ENCODE data around the gene NCOA1.

The NCOA1 gene

DNA sequence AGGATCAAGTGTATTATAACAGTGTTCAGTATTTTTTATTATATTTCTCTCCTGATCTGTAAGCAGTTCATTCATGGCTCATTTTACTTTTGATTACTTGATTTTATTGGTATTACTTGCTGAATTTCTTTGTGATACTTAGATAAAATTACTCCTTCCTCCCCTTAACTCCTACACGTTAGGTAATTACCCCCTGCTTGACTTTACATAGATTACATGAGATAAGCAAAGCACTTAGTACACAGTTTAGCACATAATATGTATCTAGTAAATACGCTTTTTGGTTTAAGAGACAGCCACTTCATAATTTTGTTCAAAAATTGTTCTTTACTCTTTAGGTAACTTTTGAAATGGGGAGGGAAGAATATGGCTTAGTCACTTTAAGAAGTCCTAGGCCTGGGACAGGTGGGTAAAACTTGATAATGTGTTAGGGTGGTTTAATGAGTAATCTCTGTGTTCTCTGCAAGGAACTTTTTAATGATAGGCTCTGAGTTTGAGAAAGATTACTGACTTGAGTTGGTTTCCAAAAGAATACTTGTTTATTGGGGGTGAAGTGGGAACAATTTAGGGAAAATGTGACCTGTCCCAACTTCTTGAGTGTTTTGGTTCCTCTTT lies 80.9 kb downstream of the NCOA1 start:
- no peaks in the 10 kb centered on the region; the same call in 1 of the 2 replicates for H3K79me2 ChIP-seq (ENCODE audit: insufficient read depth, low read length)
- H3K36me3 ChIP-seq (ENCODE audit: insufficient read depth, low read length), result 0 out of 2 replicates have a peak, but pooled peaks cover under 1% of the 10 kb centered on the region
- H3K4me1 ChIP-seq (ENCODE audit: insufficient read depth, low read length), result no peaks in the 10 kb centered on the region
- ATAC-seq (ENCODE audit: insufficient read depth, low read depth) (no peak), DNase-seq (no peak)
- H3K27ac ChIP-seq (ENCODE audit: low read length), result no peak overlapping the region
- TF ChIP-seq CTCF (IDR thresholded peaks at IDR 0.05; ENCODE audit: borderline replicate concordance, extremely low read depth, low read length, poor library complexity, severe bottlenecking) (no peak), EZH2 (IDR thresholded peaks at IDR 0.05; ENCODE audit: borderline replicate concordance, low read depth, low read length, severe bottlenecking) (no peak)
- H3K27me3 ChIP-seq (ENCODE audit: insufficient read depth, low read length, poor library complexity), result no peaks in the 10 kb centered on the region
- no peak overlapping the region for H3K9ac ChIP-seq (ENCODE audit: low read depth, low read length)
- no peak overlapping the region for H2AFZ ChIP-seq (ENCODE audit: low read depth, low read length)
- H3K9me3 ChIP-seq (ENCODE audit: insufficient read depth, low read length, severe bottlenecking), result peaks cover under 1% of the 10 kb centered on the region
- H3K4me3 ChIP-seq (ENCODE audit: low read depth in 1 of 2, low read length in 2 of 2), result no peak overlapping the region
- no peak overlapping the region for H3K4me2 ChIP-seq (ENCODE audit: insufficient read depth, low read length)
- H4K20me1 ChIP-seq (ENCODE audit: insufficient read depth, low read length), result no peaks in the 10 kb centered on the region

GRCh38 chr2:24576146-24576545 lies 85.1 kb downstream of the NCOA1 start:
- DNase-seq, result no peak
- H3K4me2 ChIP-seq (ENCODE audit: insufficient read depth, low read length), result no peak overlapping the region

DNA sequence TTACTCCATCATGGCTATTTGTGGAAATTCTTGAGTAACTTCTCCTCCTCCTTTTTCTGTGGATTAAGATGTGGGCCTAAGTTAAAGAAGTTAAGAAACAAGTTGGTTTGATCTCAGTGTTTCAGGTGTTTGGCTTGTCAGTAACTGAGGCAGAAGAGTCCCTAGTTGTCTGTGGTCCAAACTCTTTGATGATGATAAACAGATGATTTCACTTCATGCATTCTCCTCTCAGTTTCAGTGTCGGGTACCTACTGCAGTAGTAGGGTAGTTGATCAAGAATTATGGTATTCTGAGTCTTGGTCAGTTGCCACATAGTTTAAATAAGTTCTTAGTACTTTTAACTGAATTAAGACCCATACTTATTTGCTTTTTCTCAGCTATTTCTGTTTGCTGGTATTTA lies 85.6 kb downstream of the NCOA1 start:
- Histone ChIP-seq H3K9ac (ENCODE audit: low read depth, low read length) (no peak overlapping the region), H3K27me3 (ENCODE audit: insufficient read depth, low read length, poor library complexity) (no peaks in the 10 kb centered on the region), H3K27ac (ENCODE audit: low read length) (no peak overlapping the region), H2AFZ (ENCODE audit: low read depth, low read length) (no peak overlapping the region), H3K4me1 (ENCODE audit: insufficient read depth, low read length) (no peaks in the 10 kb centered on the region), H3K4me2 (ENCODE audit: insufficient read depth, low read length) (no peak overlapping the region), H3K79me2 (ENCODE audit: insufficient read depth, low read length) (no peaks in the 10 kb centered on the region; the same call in 1 of the 2 replicates), H4K20me1 (ENCODE audit: insufficient read depth, low read length) (no peaks in the 10 kb centered on the region), H3K4me3 (ENCODE audit: low read depth in 1 of 2, low read length in 2 of 2) (no peak overlapping the region), H3K36me3 (ENCODE audit: insufficient read depth, low read length) (peaks cover 4% of the 10 kb centered on the region; the same call in 1 of the 2 replicates), H3K9me3 (ENCODE audit: insufficient read depth, low read length, severe bottlenecking) (no peaks in the 10 kb centered on the region)
- no peak for TF ChIP-seq EZH2 (IDR thresholded peaks at IDR 0.05; ENCODE audit: borderline replicate concordance, low read depth, low read length, severe bottlenecking)
- no peak for TF ChIP-seq CTCF (IDR thresholded peaks at IDR 0.05; ENCODE audit: borderline replicate concordance, extremely low read depth, low read length, poor library complexity, severe bottlenecking)
- ATAC-seq (ENCODE audit: insufficient read depth, low read depth), result no peak
- DNase-seq, result no peak

More at GRCh38 chr2:24576146-24576545, 85.1 kb downstream of the NCOA1 start:
- H3K4me1 ChIP-seq (ENCODE audit: insufficient read depth, low read length), result no peaks in the 10 kb centered on the region
- H3K79me2 ChIP-seq (ENCODE audit: insufficient read depth, low read length), result no peaks in the 10 kb centered on the region; the same call in 1 of the 2 replicates
- H3K9ac ChIP-seq (ENCODE audit: low read depth, low read length), result no peak overlapping the region
- no peak overlapping the region for H3K4me3 ChIP-seq (ENCODE audit: low read depth in 1 of 2, low read length in 2 of 2)
- H3K9me3 ChIP-seq (ENCODE audit: insufficient read depth, low read length, severe bottlenecking), result no peaks in the 10 kb centered on the region
- no peaks in the 10 kb centered on the region for H3K27me3 ChIP-seq (ENCODE audit: insufficient read depth, low read length, poor library complexity)
- no peaks in the 10 kb centered on the region for H4K20me1 ChIP-seq (ENCODE audit: insufficient read depth, low read length)
- no peak overlapping the region for H2AFZ ChIP-seq (ENCODE audit: low read depth, low read length)
- TF ChIP-seq CTCF (IDR thresholded peaks at IDR 0.05; ENCODE audit: borderline replicate concordance, extremely low read depth, low read length, poor library complexity, severe bottlenecking), result no peak
- ATAC-seq (ENCODE audit: insufficient read depth, low read depth), result no peak
- peaks cover 2% of the 10 kb centered on the region; the same call in 1 of the 2 replicates for H3K36me3 ChIP-seq (ENCODE audit: insufficient read depth, low read length)
- H3K27ac ChIP-seq (ENCODE audit: low read length), result no peak overlapping the region
